Stimulated activated CD8-positive, alpha-beta memory T cell treated with anti-CD3 and anti-CD28 coated beads, Interleukin-12 subunit alpha, Interleukin-12 subunit beta, amount 100 ng/mL, for 4 hours (primary cell): ENCODE data around the gene AP5S1.
A peak's percentile ranks its signal among the peaks of the same experiment; 100 is the strongest.
"Not testable (repeated sequence)": the region's sequence is repeated elsewhere in the genome, so short reads cannot be mapped to it uniquely, and the experiment has no call there.

Experiments
- DNase-seq: peaks from one replicate; pipeline ENCODE4 v3.0.0-alpha.2; 2020; ENCODE audit warnings: low read depth

The AP5S1 gene

DNA sequence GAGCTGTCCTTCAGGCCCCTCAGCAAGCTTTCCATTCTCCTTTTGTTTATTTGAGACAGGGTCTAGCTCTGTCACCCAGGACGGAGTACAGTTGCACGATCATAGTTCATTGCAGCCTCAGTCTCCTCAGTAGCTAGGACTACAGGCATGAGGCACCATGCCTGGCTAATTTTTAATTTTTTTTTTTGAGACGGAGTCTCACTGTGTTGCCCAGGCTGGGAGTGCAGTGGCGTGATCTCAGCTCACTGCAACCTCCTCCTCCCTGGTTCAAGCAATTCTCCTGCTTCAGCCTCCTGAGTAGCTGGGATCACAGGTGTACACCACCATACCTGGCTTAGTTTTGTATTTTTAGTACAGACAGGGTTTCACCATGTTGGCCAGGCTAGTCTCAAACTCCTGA lies 31.1 kb upstream of the AP5S1 start:
- DNase-seq: not testable (repeated sequence)

DNA sequence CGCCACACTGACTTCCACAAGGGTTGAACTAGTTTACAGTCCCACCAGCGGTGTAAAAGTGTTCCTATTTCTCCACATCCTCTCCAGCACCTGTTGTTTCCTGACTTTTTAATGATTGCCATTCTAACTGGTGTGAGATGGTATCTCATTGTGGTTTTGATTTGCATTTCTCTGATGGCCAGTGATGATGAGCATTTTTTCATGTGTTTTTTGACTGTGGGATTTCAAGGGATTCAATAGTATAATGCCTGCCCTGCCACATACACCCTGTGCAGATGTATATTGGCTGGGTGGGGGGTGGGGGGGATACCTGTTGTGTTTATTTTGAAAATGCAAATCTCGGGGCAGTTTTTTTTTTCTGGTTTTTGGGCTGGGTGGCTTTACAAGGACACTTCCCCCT lies 26.2 kb upstream of the AP5S1 start:
- DNase-seq: not testable (repeated sequence)

DNA sequence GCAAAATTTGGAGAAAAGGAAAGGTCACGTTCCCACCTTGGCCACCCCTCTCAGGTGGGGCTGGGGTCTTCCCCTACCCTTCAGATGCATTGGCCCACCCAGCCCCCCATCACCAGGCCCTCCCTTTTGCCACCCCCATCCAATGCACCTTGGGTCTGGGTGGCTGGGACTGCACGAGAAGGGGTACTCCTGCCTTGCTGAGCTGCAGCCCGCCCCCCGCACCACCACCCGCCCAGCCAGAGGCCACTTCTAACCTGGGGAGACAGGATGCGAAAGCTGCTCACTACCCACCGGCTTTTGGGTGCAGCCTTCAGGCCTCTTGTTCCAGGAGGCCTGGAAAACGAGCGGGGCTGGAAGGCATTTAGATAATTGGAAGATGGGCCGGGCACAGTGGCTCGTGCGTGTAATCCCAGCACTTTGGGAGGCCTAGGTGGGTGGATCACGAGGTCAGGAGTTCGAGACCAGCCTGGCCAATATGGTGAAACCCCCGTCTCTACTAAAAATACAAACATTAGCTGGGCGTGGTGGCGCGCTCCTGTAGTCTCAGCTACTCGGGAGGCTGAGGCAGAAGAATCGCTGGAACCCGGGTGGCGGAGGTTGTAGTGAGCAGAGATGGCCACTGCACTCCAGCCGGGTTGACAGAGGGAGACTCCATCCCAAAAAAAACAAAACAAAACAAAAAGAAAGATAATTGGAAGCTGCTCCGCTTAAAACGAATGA lies 25.5 kb upstream of the AP5S1 start:
- DNase-seq: no peak

DNA sequence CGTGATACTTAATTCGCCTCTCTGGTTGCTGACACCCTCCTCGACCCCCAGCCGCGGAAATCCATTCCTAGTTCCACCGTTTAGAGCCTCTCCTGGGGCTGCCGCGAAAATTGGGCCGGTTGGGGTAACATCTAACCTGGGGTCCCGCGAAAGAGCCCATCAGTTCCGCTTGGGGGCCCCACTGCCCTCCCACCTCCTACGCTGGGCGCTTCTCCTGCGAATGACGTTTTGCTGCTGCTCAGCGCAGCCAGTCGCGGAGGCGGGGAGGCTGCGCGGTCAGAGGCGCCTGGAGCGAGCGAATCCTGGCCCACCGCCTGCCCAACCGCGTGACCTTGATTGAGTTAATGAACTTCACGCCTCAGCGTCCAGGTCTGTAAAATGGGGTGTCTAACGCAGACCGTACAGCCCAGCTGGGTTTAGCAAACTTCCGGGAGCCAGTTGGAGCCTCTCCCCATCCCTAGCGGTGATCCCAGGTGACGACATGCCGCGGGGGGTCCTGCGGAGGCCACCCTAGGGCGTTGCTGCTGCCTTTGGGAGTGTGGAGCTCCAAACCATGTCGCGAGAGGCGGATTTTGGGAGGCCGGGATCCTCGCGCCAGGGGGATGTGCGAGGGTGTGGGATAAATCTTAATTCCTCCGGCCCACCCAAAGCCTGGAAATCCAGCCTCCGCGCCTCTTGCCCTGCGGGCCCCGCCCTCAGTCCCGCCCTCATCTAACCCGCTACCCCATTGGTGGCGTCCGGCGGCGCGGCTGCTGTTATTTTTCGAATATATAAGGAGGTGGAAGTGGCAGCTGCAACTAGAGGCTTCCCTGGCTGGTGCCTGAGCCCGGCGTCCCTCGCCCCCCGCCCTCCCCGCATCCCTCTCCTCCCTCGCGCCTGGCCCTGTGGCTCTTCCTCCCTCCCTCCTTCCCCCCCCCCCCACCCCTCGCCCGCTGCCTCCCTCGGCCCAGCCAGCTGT lies 24.6 kb upstream of the AP5S1 start, which contains the start of gene CDC25B:
TSS of gene CDC25B (plus strand) at position 800 of the 958 bp plus-strand sequence. CDS start 222 bp downstream, outside the sequence.
- peak; percentile 82 for DNase-seq

DNA sequence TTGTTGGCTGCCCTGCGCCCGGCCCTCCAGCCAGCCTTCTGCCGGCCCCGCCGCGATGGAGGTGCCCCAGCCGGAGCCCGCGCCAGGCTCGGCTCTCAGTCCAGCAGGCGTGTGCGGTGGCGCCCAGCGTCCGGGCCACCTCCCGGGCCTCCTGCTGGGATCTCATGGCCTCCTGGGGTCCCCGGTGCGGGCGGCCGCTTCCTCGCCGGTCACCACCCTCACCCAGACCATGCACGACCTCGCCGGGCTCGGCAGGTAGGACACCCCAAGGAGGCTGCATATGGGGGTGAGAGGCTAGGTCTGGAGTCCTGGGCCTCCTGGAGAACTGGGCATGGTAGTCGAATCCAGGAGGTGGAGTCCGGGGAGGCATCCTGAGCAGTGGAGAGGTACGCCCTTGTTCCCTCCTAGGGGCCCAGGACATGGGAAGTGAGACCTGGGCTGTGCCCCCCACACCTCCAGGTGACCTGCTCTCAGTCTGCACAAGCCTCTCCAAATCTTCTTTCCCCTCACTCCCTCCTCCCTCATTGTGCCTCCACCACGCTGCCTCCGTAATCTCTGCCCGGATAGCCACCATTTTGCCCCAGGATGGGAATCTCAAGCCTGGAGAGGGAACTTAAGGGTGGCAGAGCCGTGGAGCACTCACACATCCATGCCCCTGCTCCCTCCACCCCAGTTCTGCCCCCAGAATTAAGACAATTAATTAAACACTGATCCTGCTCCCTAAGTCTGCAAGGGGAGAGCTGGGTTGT lies 23.7 kb upstream of the AP5S1 start:
- DNase-seq: no peak

DNA sequence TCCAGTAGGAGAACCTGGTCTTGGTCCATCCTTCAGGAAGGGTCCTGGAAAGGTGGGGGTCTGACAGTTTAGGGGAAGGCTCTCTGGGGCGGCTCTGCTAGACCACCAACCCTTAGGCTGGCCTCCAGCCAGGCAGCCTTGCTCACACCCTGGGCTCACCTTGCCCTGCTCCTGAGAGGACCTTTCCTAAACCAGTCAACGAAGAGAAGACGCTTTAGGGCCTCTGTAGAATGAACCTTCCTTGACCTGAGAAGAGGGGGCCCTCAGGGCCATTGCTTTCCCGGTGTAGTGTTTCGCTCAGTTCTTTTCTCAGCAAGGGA lies 23.2 kb upstream of the AP5S1 start:
- no peak for DNase-seq

DNA sequence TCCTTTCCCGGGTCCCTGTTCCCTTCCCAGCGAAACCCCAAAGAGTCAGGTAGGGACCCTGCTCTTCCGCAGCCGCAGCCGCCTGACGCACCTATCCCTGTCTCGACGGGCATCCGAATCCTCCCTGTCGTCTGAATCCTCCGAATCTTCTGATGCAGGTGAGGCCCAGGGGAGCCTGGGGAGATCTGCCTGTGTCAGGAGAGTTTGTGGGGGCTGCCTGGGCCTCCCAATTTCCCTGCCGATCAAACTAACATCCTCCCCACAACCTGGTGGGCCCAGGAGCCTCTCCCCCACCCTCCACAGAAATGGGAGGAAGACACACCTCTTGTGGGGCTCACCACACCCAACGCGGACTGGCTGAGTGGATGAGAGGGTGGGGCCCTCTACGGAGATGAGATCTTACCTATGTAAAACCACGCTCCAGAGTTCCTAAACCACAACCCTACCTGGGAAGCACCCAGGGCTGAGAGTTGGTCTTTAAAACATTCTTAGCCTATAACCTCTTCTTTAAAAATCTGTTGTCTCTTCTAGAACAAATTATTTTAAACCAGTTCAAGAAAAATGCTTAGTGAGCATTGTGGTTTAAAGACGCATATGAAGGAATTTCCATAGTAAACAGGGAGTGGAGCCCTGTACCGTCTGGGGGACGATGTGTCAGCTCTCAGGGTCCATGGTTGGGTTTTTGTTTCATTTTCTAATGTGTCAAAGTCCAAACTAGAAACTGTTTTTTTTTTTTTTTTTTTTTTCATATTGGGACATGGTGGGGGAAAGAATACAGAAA lies 22.6 kb upstream of the AP5S1 start:
- DNase-seq: no peak

DNA sequence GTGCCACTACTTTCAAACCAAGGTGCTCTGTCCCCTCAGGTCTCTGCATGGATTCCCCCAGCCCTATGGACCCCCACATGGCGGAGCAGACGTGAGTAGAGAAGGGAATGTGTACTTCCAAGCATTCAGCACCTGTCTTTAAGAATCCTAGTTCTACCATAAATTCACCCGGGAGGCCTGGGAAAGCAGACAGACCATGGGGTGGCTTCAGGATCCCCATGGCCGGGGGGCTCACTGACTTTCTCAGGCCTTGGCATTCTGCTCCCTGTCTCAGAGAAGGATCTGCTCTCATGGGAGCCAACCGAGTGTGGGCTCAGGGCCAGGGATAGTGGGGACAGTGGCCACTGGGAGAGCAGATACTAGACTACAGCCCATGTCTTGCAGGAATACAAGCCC lies 22.0 kb upstream of the AP5S1 start:
- DNase-seq: no peak

DNA sequence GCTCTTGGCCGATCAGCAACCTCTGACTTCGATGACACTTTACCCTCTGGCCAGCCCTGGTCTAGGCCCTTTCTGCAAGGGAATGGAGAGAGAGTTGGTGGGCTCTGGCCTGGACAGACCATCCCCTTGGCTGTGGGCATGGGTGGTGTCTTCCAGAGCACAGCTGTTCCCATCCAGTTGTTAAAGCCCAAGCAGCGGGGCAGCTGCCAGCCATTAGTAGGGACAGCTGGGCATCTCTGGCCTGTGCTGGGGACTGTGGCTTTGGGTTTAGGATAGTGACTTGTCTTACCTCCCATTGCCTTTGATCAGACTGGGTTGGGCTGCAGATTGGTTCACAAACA lies 21.5 kb upstream of the AP5S1 start:
- DNase-seq: no peak

DNA sequence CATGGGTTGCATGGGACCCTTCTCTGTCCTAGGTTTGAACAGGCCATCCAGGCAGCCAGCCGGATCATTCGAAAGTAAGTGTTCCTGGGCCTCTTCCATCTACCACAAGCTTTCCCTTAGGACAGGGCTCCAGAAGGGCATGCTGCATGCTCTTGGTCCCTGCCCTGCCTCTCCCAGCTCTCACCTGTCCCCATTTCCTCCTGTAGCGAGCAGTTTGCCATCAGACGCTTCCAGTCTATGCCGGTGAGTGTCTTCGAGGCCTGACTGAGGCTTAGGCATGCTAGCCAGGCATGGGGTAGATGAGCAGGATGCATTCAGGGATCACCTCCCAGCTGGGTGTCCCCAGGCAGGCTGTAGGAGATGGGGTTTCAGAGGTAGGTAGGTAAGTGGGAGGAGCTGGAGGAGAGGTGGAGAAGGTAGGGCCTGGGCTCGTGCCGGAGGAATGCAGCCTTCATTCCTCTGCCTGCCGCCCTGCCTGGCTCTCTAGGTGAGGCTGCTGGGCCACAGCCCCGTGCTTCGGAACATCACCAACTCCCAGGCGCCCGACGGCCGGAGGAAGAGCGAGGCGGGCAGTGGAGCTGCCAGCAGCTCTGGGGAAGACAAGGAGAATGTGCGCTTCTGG lies 20.0 kb upstream of the AP5S1 start:
- DNase-seq: no peak

DNA sequence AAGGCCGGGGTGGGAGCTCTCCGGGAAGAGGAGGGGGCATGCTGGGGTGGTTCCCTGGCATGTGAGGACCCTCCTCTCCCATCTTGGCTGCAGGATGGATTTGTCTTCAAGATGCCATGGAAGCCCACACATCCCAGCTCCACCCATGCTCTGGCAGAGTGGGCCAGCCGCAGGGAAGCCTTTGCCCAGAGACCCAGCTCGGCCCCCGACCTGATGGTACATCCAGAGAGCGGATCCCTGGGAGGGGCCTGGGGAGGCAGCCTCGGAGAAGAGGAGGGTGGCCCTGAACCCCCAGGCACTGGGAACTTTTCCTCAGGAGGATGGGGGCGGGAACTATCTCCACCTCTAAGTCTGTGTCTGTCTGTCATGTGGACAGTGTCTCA lies 19.5 kb upstream of the AP5S1 start:
- DNase-seq: no peak

DNA sequence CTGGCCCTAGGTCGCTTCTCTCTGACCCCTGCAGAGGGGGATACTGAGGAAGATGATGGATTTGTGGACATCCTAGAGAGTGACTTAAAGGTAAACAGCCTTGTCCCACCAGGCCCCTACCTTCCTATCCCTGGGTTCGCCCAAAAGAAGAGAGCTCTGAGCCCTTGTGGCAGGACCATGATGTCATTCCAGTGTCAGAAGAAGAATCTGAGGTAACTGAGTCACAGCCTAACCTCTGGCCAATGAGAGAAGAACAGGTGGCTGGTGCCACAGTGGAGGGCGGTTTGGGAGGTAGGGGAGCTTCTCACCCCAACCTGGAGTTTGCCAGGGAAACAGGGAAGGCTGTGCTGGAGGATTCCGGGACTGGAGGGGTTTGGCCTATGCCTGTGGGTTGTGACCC lies 19.0 kb upstream of the AP5S1 start:
- DNase-seq: no peak

DNA sequence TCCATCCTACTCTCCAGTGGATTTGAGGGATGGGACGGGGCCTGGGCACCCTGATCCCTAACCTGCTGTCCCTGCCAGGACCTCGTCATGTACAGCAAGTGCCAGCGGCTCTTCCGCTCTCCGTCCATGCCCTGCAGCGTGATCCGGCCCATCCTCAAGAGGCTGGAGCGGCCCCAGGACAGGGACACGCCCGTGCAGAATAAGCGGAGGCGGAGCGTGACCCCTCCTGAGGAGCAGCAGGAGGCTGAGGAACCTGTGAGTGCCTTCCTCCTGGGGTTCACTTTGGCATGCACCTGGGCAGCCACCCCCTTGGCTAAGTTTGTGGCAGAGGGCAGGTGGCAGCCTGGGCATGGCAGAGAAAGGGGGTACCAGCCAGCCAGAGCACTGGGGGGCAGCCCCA lies 18.5 kb upstream of the AP5S1 start:
- DNase-seq: no peak

DNA sequence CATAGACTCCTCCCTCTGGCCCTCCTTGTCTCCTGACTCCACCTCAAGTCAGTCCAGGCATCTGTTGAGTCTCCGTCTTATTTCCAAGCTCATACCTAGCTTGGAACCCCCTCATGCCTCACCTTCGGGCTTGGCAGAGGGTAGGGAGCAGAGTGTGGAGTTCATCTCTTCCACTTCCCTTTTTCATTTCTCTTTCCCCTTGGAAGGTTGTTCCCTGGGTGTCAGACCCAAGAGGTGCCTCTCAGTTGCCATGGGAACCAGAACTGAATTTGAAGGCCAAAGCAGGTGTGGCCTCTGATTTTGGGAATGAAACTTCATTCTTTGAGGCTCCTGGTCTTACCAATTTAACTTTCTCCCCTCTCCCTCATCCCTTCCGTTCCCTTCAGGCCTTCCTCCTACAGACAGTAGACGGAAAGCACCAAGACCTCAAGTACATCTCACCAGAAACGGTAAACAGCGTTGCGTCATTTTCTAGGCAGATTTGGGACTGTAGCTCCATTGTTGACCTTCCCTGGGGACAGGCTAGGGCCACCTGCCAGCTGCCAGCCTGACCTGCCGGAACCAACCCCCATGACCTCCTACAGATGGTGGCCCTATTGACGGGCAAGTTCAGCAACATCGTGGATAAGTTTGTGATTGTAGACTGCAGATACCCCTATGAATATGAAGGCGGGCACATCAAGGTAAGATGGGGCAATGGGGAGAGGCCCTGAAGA lies 17.7 kb upstream of the AP5S1 start:
- no peak for DNase-seq

DNA sequence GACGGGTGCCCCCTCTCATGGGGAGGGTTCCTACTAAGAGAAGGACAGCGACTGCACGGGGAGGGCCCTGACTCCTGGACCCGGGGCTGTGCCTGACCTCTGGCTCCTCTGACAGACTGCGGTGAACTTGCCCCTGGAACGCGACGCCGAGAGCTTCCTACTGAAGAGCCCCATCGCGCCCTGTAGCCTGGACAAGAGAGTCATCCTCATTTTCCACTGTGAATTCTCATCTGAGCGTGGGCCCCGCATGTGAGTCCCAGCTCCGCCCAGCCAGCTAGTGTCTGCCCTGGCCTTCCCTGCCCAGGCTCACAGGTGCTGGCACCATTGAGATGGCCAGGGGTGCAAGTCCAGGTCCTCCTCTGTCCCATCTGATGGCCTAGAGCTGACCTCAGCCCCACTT lies 17.1 kb upstream of the AP5S1 start:
- no peak for DNase-seq

DNA sequence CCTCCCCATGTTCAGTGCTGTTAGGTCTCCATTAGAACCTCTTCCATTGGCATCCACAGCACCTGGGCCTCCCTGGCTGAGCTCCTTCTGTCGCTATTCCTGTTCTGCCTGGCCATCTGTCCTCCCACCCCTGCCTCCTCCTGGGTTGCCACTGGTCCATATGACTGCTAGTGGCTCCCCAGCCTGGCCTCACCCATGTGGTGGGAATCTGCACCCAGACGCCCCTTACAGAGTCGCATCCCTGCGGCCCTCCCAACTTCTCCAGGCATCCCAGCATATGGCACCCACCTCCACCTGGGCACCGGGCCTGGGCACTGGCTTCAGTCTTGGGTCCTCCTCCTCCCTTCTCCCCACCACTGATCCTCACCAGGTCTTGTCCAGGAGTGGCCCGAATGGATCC lies 16.5 kb upstream of the AP5S1 start:
- DNase-seq: no peak

DNA sequence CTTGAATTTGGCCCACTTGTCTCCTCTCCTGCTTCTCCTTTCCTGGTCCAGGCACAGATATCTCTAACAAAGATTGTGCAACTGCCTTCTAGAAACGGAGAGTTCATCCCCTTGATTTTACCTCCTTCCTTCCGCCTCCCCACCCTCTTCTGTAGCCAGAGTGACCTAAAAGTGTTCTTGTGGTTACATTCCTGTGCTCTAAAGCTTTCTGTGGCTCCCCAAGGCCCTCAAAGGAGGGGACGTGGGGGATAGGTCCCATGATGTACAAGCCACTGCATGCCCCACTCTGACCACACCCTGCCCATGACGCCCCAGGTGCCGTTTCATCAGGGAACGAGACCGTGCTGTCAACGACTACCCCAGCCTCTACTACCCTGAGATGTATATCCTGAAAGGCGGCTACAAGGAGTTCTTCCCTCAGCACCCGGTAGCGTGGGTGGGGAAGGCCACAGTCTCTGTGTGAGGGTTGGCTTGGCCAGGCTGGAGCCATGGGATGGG lies 16.0 kb upstream of the AP5S1 start:
- no peak for DNase-seq

DNA sequence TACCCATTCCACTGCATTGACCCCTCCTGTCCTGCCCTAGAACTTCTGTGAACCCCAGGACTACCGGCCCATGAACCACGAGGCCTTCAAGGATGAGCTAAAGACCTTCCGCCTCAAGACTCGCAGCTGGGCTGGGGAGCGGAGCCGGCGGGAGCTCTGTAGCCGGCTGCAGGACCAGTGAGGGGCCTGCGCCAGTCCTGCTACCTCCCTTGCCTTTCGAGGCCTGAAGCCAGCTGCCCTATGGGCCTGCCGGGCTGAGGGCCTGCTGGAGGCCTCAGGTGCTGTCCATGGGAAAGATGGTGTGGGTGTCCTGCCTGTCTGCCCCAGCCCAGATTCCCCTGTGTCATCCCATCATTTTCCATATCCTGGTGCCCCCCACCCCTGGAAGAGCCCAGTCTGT lies 15.6 kb upstream of the AP5S1 start:
- no peak for DNase-seq

DNA sequence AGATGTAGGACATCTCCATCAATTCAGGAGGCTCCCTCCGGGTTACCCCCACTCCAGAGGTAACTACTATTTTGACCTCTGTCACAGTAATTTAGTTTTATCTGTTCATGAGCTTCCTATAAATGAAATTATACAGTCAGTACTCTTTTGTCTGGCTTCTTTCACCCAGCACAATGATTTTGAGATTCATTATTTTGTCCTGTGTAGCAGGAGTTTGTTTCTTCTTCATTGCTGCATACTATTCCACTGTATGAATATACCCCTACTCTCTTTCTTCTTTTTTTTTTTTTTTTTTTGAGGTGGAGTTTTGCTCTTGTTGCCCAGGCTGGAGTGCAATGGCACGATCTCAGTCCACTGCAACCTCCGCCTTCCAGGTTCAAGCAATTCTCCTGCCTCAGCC lies 11.8 kb upstream of the AP5S1 start:
- no peak for DNase-seq

DNA sequence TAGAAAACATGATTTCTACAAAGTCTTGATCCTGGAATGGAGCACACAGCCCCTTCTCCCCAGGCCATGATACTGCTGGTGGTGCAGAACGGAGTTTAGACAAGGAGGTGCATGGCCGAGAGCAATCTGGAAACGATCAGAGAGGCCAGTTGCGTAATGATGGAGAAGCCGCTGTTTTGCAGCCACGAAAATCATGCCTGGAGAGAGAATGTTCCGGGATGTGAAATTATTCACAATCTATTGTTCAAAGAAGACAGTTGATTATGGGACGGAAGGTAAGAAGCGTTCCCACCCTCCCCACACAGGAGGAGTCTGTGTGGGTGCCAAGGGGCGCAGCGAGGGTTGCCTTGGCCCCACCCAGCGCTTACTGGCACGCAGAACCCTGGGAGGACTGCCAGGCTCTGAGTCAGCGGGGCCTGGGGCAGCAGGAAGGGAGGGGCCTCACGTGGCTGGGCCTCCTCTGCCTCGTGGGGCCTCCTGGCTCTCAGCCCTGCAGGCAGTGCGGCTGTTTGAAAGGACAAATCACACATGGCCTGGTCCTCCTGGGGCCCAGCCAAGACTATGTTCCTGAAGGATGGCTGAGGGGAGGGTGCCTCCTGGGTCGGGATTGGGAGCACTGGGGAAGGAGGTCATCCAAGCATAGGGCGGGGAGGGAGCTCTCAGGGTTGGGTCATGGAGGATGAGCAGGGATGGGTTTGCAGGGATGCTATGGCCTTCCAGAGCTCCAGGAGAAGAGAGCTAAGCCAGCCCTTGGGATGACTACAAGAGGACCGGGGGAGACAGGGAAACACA lies 8.7 kb upstream of the AP5S1 start:
- peak; percentile 86 for DNase-seq
